GM11168 (cell line): ENCODE measurements around the gene SLC11A1.

ENCODE experiments used
- in situ Hi-C: fragments of 300-500 bp; cut with MboI; formaldehyde crosslinking; loops from one replicate; pipeline ENCODE4 v1.12.0; 2022; ENCODE audit warnings: low sequenced_read_pairs; ENCODE audit not compliant: unreplicated experiment

The SLC11A1 gene

GRCh38 chr2:218402491-218402901 lies 20.4 kb downstream of the SLC11A1 start:
- in situ Hi-C loops, result no loop called here

- in situ Hi-C loops, result no loop called here
Measured at GRCh38 chr2:218402911-218403411, 20.9 kb downstream of the SLC11A1 start.

GRCh38 chr2:218403810-218404209 lies 21.7 kb downstream of the SLC11A1 start:
- in situ Hi-C loops, result no loop called here

- in situ Hi-C loops, result no loop called here
Measured at GRCh38 chr2:218404351-218405085, 22.4 kb downstream of the SLC11A1 start.

GRCh38 chr2:218405086-218405745 lies 23.1 kb downstream of the SLC11A1 start:
- in situ Hi-C loops, result no loop called here

- in situ Hi-C loops, result no loop called here
Measured at GRCh38 chr2:218405746-218406208, 23.7 kb downstream of the SLC11A1 start.

- in situ Hi-C loops, result no loop called here
Measured at GRCh38 chr2:218406209-218406948, 24.3 kb downstream of the SLC11A1 start.

GRCh38 chr2:218406949-218407618 lies 25.0 kb downstream of the SLC11A1 start:
- in situ Hi-C loops, result no loop called here

- in situ Hi-C loops, result no loop called here
Measured at GRCh38 chr2:218407717-218408116, 25.6 kb downstream of the SLC11A1 start.

- in situ Hi-C loops, result no loop called here
Measured at GRCh38 chr2:218418321-218418716, 36.2 kb downstream of the SLC11A1 start.

- in situ Hi-C loops, result no loop called here
Measured at GRCh38 chr2:218418717-218419458, 36.8 kb downstream of the SLC11A1 start, which contains the start of gene VIL1. Gene VIL1 (plus strand): TSS chr2:218419123. CDS start chr2:218423779, 4,656 bp downstream.

- in situ Hi-C loops, result no loop called here
Measured at GRCh38 chr2:218419630-218420216, 37.6 kb downstream of the SLC11A1 start.

- in situ Hi-C loops, result no loop called here
Measured at GRCh38 chr2:218421027-218421426, 39.0 kb downstream of the SLC11A1 start.

- in situ Hi-C loops, result no loop called here
Measured at GRCh38 chr2:218422403-218423086, 40.5 kb downstream of the SLC11A1 start.

- in situ Hi-C loops, result no loop called here
Measured at GRCh38 chr2:218423584-218423983, 41.5 kb downstream of the SLC11A1 start.

- in situ Hi-C loops, result no loop called here
Measured at GRCh38 chr2:218425531-218425930, 43.5 kb downstream of the SLC11A1 start.

GRCh38 chr2:218427741-218428140 lies 45.7 kb downstream of the SLC11A1 start:
- in situ Hi-C loops, result no loop called here

- in situ Hi-C loops, result no loop called here
Measured at GRCh38 chr2:218428846-218429558, 46.9 kb downstream of the SLC11A1 start.
